ENCODE data around the gene PLXNA4. TPM values are rescaled to one million over a fixed set of nuclear protein-coding genes. Genes with fewer than 3 reads are reported as not detected.

The PLXNA4 gene
- total and polyA plus RNA-seq, 2 donors from 2014 or later: 0.17 to 3.5 TPM

DNA sequence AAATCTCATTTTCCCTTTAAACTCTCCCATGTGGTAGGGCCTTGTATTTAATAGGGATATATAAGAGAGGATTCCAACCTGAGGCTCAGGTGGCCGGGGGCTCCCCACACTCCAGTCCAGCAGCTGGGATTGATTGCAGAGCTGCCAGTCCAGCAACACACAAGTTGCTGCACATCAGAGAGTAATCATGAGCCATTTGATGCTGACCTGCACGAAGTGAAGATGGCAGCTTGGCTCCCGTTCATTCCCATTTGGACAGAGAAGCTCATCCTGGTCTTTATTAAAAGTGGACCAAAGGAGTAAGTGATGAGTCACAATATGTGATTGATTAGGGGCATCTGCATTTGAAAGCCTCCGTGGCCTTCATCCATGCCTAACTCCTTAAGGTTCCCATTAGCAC lies 202.4 kb downstream of the PLXNA4 start:
- Histone ChIP-seq H3K27me3 (ENCODE audit: control insufficient read depth, insufficient read depth, low read length) (no peaks in the 10 kb centered on the region), H3K4me3 (ENCODE audit: low read length in 3 of 3) (no peak overlapping the region), H3K36me3 (ENCODE audit: control insufficient read depth in 2 of 3, insufficient read depth in 3 of 3, low read length in 3 of 3) (no peaks in the 10 kb centered on the region), H3K9ac (ENCODE audit: low read length in 3 of 3) (no peak overlapping the region), H3K4me1 (ENCODE audit: control insufficient read depth in 2 of 3, insufficient read depth in 2 of 3, low read depth in 1 of 3, low read length in 3 of 3) (peaks cover 0 to 14% (median 9%) of the 10 kb centered on the region in 3 donors), H3K27ac (ENCODE audit: low read depth in 2 of 2, low read length in 2 of 2) (no peak overlapping the region), H3K9me3 (ENCODE audit: control insufficient read depth in 2 of 3, insufficient read depth in 1 of 3, low read length in 3 of 3) (no peaks in the 10 kb centered on the region)
- DNase-seq (peak in 1 of 5 donors; percentile 16), FAIRE-seq (no peak)
- intact Hi-C loops (cut with DNase I): no loop called here
- TF ChIP-seq, protein P1, sequence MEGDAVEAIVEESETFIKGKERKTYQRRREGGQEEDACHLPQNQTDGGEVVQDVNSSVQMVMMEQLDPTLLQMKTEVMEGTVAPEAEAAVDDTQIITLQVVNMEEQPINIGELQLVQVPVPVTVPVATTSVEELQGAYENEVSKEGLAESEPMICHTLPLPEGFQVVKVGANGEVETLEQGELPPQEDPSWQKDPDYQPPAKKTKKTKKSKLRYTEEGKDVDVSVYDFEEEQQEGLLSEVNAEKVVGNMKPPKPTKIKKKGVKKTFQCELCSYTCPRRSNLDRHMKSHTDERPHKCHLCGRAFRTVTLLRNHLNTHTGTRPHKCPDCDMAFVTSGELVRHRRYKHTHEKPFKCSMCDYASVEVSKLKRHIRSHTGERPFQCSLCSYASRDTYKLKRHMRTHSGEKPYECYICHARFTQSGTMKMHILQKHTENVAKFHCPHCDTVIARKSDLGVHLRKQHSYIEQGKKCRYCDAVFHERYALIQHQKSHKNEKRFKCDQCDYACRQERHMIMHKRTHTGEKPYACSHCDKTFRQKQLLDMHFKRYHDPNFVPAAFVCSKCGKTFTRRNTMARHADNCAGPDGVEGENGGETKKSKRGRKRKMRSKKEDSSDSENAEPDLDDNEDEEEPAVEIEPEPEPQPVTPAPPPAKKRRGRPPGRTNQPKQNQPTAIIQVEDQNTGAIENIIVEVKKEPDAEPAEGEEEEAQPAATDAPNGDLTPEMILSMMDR (IDR thresholded peaks at IDR 0.05; ENCODE audit: borderline replicate concordance, extremely low read depth, insufficient read depth): no peak

DNA sequence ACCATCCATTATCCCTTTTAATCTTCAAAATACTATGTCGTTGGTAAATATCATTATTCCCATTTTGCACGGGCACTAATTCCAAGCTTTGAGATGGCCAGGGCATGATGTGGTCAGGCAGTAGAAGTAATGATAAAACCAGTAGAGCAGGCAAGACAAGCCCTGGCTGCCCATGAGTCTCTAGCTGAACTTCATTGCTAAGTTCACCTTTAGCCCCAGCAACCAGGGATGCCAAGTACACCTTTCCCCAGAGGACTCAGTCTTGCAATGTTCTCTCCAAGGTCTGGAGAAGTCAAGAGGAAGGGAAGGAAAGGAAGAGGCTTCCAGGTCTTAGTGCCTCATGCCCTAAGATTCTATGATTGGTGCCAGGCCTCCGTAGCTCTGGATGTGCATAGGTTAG lies 203.2 kb downstream of the PLXNA4 start:
- H3K27ac ChIP-seq (ENCODE audit: low read depth in 2 of 2, low read length in 2 of 2): no peak overlapping the region
- TF ChIP-seq, protein P1 (IDR thresholded peaks at IDR 0.05; ENCODE audit: borderline replicate concordance, extremely low read depth, insufficient read depth): no peak
- H3K9ac ChIP-seq (ENCODE audit: low read length in 3 of 3): no peak overlapping the region
- DNase-seq (no peak), FAIRE-seq (no peak)
- H3K4me3 ChIP-seq (ENCODE audit: low read length in 3 of 3): no peak overlapping the region
- intact Hi-C loops (cut with DNase I): no loop called here
- H3K27me3 ChIP-seq (ENCODE audit: control insufficient read depth, insufficient read depth, low read length): no peaks in the 10 kb centered on the region
- H3K36me3 ChIP-seq (ENCODE audit: control insufficient read depth in 2 of 3, insufficient read depth in 3 of 3, low read length in 3 of 3): no peaks in the 10 kb centered on the region
- no peaks in the 10 kb centered on the region for H3K9me3 ChIP-seq (ENCODE audit: control insufficient read depth in 2 of 3, insufficient read depth in 1 of 3, low read length in 3 of 3)
- H3K4me1 ChIP-seq (ENCODE audit: control insufficient read depth in 2 of 3, insufficient read depth in 2 of 3, low read depth in 1 of 3, low read length in 3 of 3): peaks cover 0 to 9% (median 6%) of the 10 kb centered on the region in 3 donors

DNA sequence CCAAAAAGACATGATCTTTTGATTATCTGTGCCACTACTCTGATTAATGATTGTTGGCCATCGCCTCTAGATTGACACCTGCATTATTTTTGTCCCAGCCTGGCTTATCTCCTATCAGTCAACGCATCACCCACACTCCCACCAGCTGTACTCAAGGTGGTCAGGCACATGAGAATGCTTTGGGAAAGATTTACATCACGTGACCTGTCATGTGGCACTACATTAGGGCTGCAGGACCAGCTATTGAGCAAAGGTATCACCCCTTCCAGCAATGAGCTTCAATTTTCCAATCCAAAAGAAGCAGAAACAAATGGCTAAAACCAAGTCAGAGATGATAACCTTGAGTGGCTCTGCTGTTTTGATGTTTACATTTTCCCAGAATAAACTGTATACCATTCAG lies 204.3 kb downstream of the PLXNA4 start:
- FAIRE-seq: no peak
- TF ChIP-seq, protein P1 (IDR thresholded peaks at IDR 0.05; ENCODE audit: borderline replicate concordance, extremely low read depth, insufficient read depth): no peak

More for the DNA sequence above, 204.3 kb downstream of the PLXNA4 start:
- H3K36me3 ChIP-seq (ENCODE audit: control insufficient read depth in 2 of 3, insufficient read depth in 3 of 3, low read length in 3 of 3): no peaks in the 10 kb centered on the region
- H3K27me3 ChIP-seq (ENCODE audit: control insufficient read depth, insufficient read depth, low read length): no peaks in the 10 kb centered on the region
- peak in 1 of 5 donors; percentile 11 for DNase-seq
- no peak overlapping the region for H3K9ac ChIP-seq (ENCODE audit: low read length in 3 of 3)
- peaks cover 0 to 7% (median 3%) of the 10 kb centered on the region in 3 donors for H3K4me1 ChIP-seq (ENCODE audit: control insufficient read depth in 2 of 3, insufficient read depth in 2 of 3, low read depth in 1 of 3, low read length in 3 of 3)
- H3K4me3 ChIP-seq (ENCODE audit: low read length in 3 of 3): no peak overlapping the region
- intact Hi-C loops (cut with DNase I): no loop called here
- no peaks in the 10 kb centered on the region for H3K9me3 ChIP-seq (ENCODE audit: control insufficient read depth in 2 of 3, insufficient read depth in 1 of 3, low read length in 3 of 3)
- H3K27ac ChIP-seq (ENCODE audit: low read depth in 2 of 2, low read length in 2 of 2): no peak overlapping the region
